Rectal smooth muscle tissue (tissue), 1 donor: ENCODE data around the gene OPCML.

Source experiments
- H3K27ac ChIP-seq: one replicate; pipeline ENCODE4 v1.7.0; 2013; ENCODE audit warnings: low read depth, low read length, inconsistent platforms
- H3K27me3 ChIP-seq: one replicate; pipeline ENCODE4 v1.7.0; 2013; ENCODE audit warnings: low read length; ENCODE audit not compliant: control insufficient read depth, insufficient read depth
- H3K36me3 ChIP-seq: one replicate; pipeline ENCODE4 v1.7.0; 2013; ENCODE audit warnings: low read length; ENCODE audit not compliant: control insufficient read depth, insufficient read depth
- H3K4me1 ChIP-seq: one replicate; pipeline ENCODE4 v1.7.0; 2013; ENCODE audit warnings: low read length; ENCODE audit not compliant: control insufficient read depth, insufficient read depth
- H3K4me3 ChIP-seq: one replicate; pipeline ENCODE4 v1.7.0; 2013; ENCODE audit warnings: low read length
- H3K9ac ChIP-seq: one replicate; pipeline ENCODE4 v1.7.0; 2013; ENCODE audit warnings: low read length

OPCML gene

GRCh38 chr11:132862933-132863332, 669.4 kb downstream of the OPCML start:
- no peak overlapping the region for H3K27ac ChIP-seq
- no peaks in the 10 kb centered on the region for H3K4me1 ChIP-seq
- H3K27me3 ChIP-seq, result no peaks in the 10 kb centered on the region
- H3K36me3 ChIP-seq, result no peaks in the 10 kb centered on the region
- no peak overlapping the region for H3K9ac ChIP-seq
- no peak overlapping the region for H3K4me3 ChIP-seq

- H3K4me1 ChIP-seq, result no peaks in the 10 kb centered on the region
- H3K27ac ChIP-seq, result no peak overlapping the region
- no peaks in the 10 kb centered on the region for H3K27me3 ChIP-seq
- no peak overlapping the region for H3K4me3 ChIP-seq
- H3K36me3 ChIP-seq, result no peaks in the 10 kb centered on the region
- no peak overlapping the region for H3K9ac ChIP-seq
These were observed 670.2 kb downstream of the OPCML start for GRCh38 chr11:132862137-132862536.

- H3K4me1 ChIP-seq, result no peaks in the 10 kb centered on the region
- H3K36me3 ChIP-seq, result no peaks in the 10 kb centered on the region
- H3K9ac ChIP-seq, result no peak overlapping the region
- no peak overlapping the region for H3K27ac ChIP-seq
- no peaks in the 10 kb centered on the region for H3K27me3 ChIP-seq
- H3K4me3 ChIP-seq, result no peak overlapping the region
These were observed 673.0 kb downstream of the OPCML start for GRCh38 chr11:132859306-132859705.

- Histone ChIP-seq H3K27me3 (no peaks in the 10 kb centered on the region), H3K4me1 (no peaks in the 10 kb centered on the region), H3K4me3 (no peak overlapping the region), H3K36me3 (no peaks in the 10 kb centered on the region), H3K27ac (no peak overlapping the region), H3K9ac (no peak overlapping the region)
These were observed 674.1 kb downstream of the OPCML start for GRCh38 chr11:132858223-132858622.

GRCh38 chr11:132856032-132856431, 676.3 kb downstream of the OPCML start:
- H3K27me3 ChIP-seq, result no peaks in the 10 kb centered on the region
- no peak overlapping the region for H3K4me3 ChIP-seq
- H3K4me1 ChIP-seq, result no peaks in the 10 kb centered on the region
- H3K27ac ChIP-seq, result no peak overlapping the region
- H3K36me3 ChIP-seq, result no peaks in the 10 kb centered on the region
- H3K9ac ChIP-seq, result no peak overlapping the region

GRCh38 chr11:132855516-132855915, 676.8 kb downstream of the OPCML start:
- Histone ChIP-seq H3K9ac (no peak overlapping the region), H3K4me1 (no peaks in the 10 kb centered on the region), H3K4me3 (no peak overlapping the region), H3K27me3 (no peaks in the 10 kb centered on the region), H3K27ac (no peak overlapping the region), H3K36me3 (no peaks in the 10 kb centered on the region)

- Histone ChIP-seq H3K9ac (no peak overlapping the region), H3K27ac (no peak overlapping the region)
These were observed 678.4 kb downstream of the OPCML start for GRCh38 chr11:132853886-132854285.

GRCh38 chr11:132852361-132852760, 679.9 kb downstream of the OPCML start:
- H3K27ac ChIP-seq, result no peak overlapping the region
- H3K4me1 ChIP-seq, result no peaks in the 10 kb centered on the region
- no peaks in the 10 kb centered on the region for H3K27me3 ChIP-seq
- no peak overlapping the region for H3K4me3 ChIP-seq
- H3K9ac ChIP-seq, result no peak overlapping the region
- no peaks in the 10 kb centered on the region for H3K36me3 ChIP-seq

More at GRCh38 chr11:132853886-132854285, 678.4 kb downstream of the OPCML start:
- Histone ChIP-seq H3K36me3 (no peaks in the 10 kb centered on the region), H3K4me3 (no peak overlapping the region), H3K4me1 (no peaks in the 10 kb centered on the region), H3K27me3 (no peaks in the 10 kb centered on the region)

GRCh38 chr11:132851247-132851646, 681.1 kb downstream of the OPCML start:
- H3K27ac ChIP-seq, result no peak overlapping the region
- H3K9ac ChIP-seq, result no peak overlapping the region
- H3K36me3 ChIP-seq, result no peaks in the 10 kb centered on the region
- H3K4me3 ChIP-seq, result no peak overlapping the region
- H3K27me3 ChIP-seq, result no peaks in the 10 kb centered on the region
- H3K4me1 ChIP-seq, result no peaks in the 10 kb centered on the region

GRCh38 chr11:132850266-132850665, 682.0 kb downstream of the OPCML start:
- Histone ChIP-seq H3K36me3 (no peaks in the 10 kb centered on the region), H3K27ac (no peak overlapping the region), H3K9ac (no peak overlapping the region), H3K27me3 (no peaks in the 10 kb centered on the region), H3K4me3 (no peak overlapping the region), H3K4me1 (no peaks in the 10 kb centered on the region)

GRCh38 chr11:132848336-132848735, 684.0 kb downstream of the OPCML start:
- Histone ChIP-seq H3K4me1 (no peaks in the 10 kb centered on the region), H3K27ac (no peak overlapping the region), H3K9ac (no peak overlapping the region), H3K27me3 (no peaks in the 10 kb centered on the region), H3K36me3 (no peaks in the 10 kb centered on the region), H3K4me3 (no peak overlapping the region)

GRCh38 chr11:132846075-132846474, 686.2 kb downstream of the OPCML start:
- Histone ChIP-seq H3K27me3 (no peaks in the 10 kb centered on the region), H3K4me1 (no peaks in the 10 kb centered on the region), H3K27ac (no peak overlapping the region), H3K36me3 (no peaks in the 10 kb centered on the region), H3K4me3 (no peak overlapping the region), H3K9ac (no peak overlapping the region)

GRCh38 chr11:132844956-132845696, 687.2 kb downstream of the OPCML start:
- no peaks in the 10 kb centered on the region for H3K36me3 ChIP-seq
- no peak overlapping the region for H3K9ac ChIP-seq
- no peak overlapping the region for H3K4me3 ChIP-seq
- H3K27me3 ChIP-seq, result no peaks in the 10 kb centered on the region
- H3K4me1 ChIP-seq, result no peaks in the 10 kb centered on the region
- no peak overlapping the region for H3K27ac ChIP-seq
